Suppressor macrophage (primary cell): ENCODE data around the gene FAM217A.
A peak's percentile ranks its signal among the peaks of the same experiment; 100 is the strongest.

Experiments used
- DNase-seq, 4 experiments: peaks; one replicate each; pipeline ENCODE4 v3.0.0-alpha.2; 2020 to 2022

The FAM217A gene

DNA sequence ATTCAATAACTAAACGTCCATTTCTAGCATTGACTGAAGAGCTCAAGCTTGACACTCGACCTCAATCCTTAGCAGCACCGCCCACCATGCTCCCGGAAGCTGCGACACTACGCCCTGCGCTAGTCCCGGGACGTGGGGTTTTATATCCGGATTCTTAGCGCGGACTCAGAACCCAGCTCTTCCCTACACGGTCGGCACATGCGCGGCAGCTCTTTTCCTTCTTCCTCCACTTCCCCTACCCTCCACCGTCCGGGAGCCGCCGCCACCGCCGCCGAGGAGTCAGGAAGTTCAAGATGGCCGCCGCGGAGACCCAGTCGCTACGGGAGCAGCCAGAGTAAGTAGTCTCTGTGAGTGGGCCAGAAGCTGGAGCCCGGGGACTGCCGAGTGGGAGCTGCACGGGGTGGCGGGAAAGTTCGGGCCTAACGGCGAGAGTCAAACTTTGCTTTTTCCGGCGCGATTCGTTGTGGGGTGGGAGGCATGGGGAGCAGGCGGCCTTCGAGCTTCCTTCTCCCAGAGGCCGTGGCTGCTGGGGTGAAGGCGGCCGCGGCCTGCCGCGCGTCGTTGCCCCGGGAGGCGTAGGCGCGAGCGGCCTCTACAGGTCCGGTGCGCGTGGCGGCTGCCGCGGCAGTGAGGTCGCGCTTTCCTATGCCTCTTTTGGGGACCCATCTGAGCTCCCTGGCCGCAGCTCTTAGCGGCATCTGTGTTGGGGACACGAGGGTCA lies 57.6 kb downstream of the FAM217A start:
- peak; percentile 97 to 99 (median 98) for DNase-seq

DNA sequence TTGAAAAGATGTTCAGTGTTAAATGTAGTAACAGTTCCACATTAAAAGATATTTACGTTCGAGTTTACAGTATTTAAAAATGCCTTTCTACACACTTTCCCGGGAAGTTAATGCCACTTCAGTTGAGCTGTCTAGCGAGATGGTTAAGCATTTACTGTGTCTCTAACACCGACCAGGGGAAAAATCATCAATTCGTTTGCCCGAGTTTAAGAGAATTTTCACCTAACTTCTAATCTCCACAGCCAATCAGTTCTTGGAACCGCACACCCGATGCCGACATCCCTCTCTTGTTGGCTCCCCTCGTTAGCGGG lies 58.2 kb downstream of the FAM217A start:
- DNase-seq: no peak

DNA sequence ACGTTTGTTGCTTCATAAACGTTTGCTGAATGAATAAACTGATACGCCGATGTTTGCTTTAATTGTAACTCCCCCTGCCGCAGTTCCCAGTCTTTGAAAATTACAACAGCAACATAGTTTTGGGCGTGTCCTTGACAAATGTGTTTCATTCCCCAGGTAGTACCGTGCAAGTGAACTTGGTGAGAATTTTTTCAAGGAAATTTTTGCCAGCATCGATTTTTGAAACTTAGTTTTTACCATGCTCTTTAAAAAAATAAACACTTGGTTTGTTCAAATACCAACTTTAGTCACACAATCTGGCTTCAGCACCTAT lies 60.1 kb downstream of the FAM217A start:
- no peak for DNase-seq
